ENCODE measurements around the gene SPOCK1.

DNA sequence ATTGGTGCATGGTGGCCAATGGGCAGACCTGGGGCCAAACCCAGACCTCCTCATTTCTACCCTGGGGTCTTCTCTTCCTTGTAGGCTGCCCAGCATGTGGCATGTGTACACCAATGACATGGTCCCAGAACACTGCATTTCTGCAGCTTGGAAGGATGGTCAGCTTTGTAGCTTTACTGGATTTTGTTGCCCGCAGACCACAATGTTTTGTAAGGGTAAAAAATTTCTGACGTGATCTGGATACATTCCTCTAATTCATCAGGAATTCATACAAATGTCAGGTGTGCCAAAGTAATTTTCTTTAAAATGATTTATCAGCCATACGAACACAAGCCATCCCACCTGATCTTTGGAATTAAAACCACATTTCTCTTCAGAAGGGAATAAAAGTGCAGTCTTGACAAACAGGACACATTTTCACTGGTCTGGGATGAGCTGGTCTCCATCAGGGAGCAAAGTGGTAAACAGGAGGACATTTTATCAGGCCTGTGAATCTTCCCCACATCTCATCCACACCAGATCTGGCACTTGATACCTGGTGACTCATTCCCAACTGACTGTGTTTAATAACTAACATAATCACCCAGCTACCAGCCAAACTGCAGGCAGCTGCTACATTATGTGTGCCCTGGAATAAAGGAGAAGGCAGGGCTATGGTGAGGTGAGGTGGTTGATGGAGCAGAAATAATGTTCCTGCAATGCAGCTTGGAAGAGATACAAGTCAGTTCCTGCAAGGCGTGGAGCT, 103.9 kb downstream of the SPOCK1 start:
- TF ChIP-seq CTCF (conservative IDR thresholded peaks at IDR 0.05; ENCODE audit: low read depth, low read length) (no peak), NFE2L2 (IDR thresholded peaks at IDR 0.05; ENCODE audit: low read depth, low read length) (no peak), POLR2A (IDR thresholded peaks at IDR 0.05; ENCODE audit: low read depth, low read length) (no peak), RFX5 (IDR thresholded peaks at IDR 0.05; ENCODE audit: low read depth, low read length) (no peak), FOS (IDR thresholded peaks at IDR 0.05; ENCODE audit: low read depth, low read length) (no peak), MAZ (IDR thresholded peaks at IDR 0.05; ENCODE audit: borderline replicate concordance, low read depth, low read length) (no peak), RCOR1 (IDR thresholded peaks at IDR 0.05; ENCODE audit: insufficient replicate concordance, low read length) (no peak), MXI1 (IDR thresholded peaks at IDR 0.05; ENCODE audit: borderline replicate concordance, low read depth, low read length) (no peak), BHLHE40 (IDR thresholded peaks at IDR 0.05; ENCODE audit: low read depth, low read length) (no peak)

Measured in IMR-90 (cell line).